ENCODE results near the gene BIRC5. TPM values are rescaled to one million over a fixed set of nuclear protein-coding genes. Genes with fewer than 3 reads are reported as not detected.

BIRC5 gene
- polyA plus RNA-seq, 1 donor (not counting 4 experiments of a cell fraction or from before 2014, with no cell fraction given), result 11.5 TPM

- dilution Hi-C loops (cut with MboI; ENCODE audit: extremely low pct_ligation_motif_present, low sequenced_read_pairs), result no loop called here
- Histone ChIP-seq H3K27me3 (ENCODE audit: control insufficient read depth, extremely low read depth, insufficient read depth, low read length) (no peaks in the 10 kb centered on the region), H4K20me1 (ENCODE audit: control insufficient read depth, extremely low read depth, insufficient read depth, low read length) (no peaks in the 10 kb centered on the region), H3K79me2 (ENCODE audit: control insufficient read depth, insufficient read depth, low read length) (peaks cover 16% of the 10 kb centered on the region), H3K27ac (ENCODE audit: control insufficient read depth, insufficient read depth, low read length) (no peak overlapping the region), H3K4me3 (ENCODE audit: control insufficient read depth in 2 of 3, extremely low read depth in 1 of 3, insufficient read depth in 2 of 3, low read depth in 1 of 3, low read length in 3 of 3) (no peak overlapping the region), H3K4me1 (ENCODE audit: control insufficient read depth, extremely low read depth, insufficient read depth, low read length) (peaks cover 10% of the 10 kb centered on the region), H3K9me1 (ENCODE audit: control insufficient read depth, extremely low read depth, insufficient read depth, low read length) (no peaks in the 10 kb centered on the region), H3K9me3 (ENCODE audit: control insufficient read depth, low read depth, low read length) (no peaks in the 10 kb centered on the region), H3K9ac (ENCODE audit: control insufficient read depth, extremely low read depth, insufficient read depth, low read length) (no peak overlapping the region), H3K36me3 (ENCODE audit: control insufficient read depth in 2 of 2, extremely low read depth in 1 of 2, insufficient read depth in 2 of 2, low read length in 2 of 2) (peaks cover 0 to 28% of the 10 kb centered on the region in 2 experiments), H2AFZ (ENCODE audit: control insufficient read depth, low read length) (no peak overlapping the region), H3K4me2 (ENCODE audit: control insufficient read depth, extremely low read depth, insufficient read depth, low read depth, low read length) (no peak overlapping the region)
- DNase-seq (ENCODE audit: low read depth, low spot score) (no peak), FAIRE-seq (no peak)
- no peak for TF ChIP-seq CTCF (optimal IDR thresholded peaks at IDR 0.05 in 1 of 3, IDR thresholded peaks at IDR 0.05 in 1 of 3, conservative IDR thresholded peaks at IDR 0.05 in 1 of 3; ENCODE audit: extremely low read depth in 1 of 3, insufficient read depth in 2 of 3, low read length in 3 of 3)
- TF ChIP-seq EZH2 (IDR thresholded peaks at IDR 0.05; ENCODE audit: low read length), result no peak
Observed at GRCh38 chr17:78219396-78220150, 5.5 kb downstream of the BIRC5 start.

GRCh38 chr17:78223061-78223460, 9.0 kb downstream of the BIRC5 start:
- dilution Hi-C loops (cut with MboI; ENCODE audit: extremely low pct_ligation_motif_present, low sequenced_read_pairs), result no loop called here

More at GRCh38 chr17:78223061-78223460, 9.0 kb downstream of the BIRC5 start:
- no peaks in the 10 kb centered on the region for H3K4me1 ChIP-seq (ENCODE audit: control insufficient read depth, extremely low read depth, insufficient read depth, low read length)
- no peaks in the 10 kb centered on the region for H3K27me3 ChIP-seq (ENCODE audit: control insufficient read depth, extremely low read depth, insufficient read depth, low read length)
- H4K20me1 ChIP-seq (ENCODE audit: control insufficient read depth, extremely low read depth, insufficient read depth, low read length), result no peaks in the 10 kb centered on the region
- H3K9me1 ChIP-seq (ENCODE audit: control insufficient read depth, extremely low read depth, insufficient read depth, low read length), result no peaks in the 10 kb centered on the region
- no peaks in the 10 kb centered on the region for H3K79me2 ChIP-seq (ENCODE audit: control insufficient read depth, insufficient read depth, low read length)
- no peak overlapping the region for H2AFZ ChIP-seq (ENCODE audit: control insufficient read depth, low read length)
- DNase-seq (ENCODE audit: low read depth, low spot score) (no peak), FAIRE-seq (no peak)
- no peak overlapping the region for H3K4me2 ChIP-seq (ENCODE audit: control insufficient read depth, extremely low read depth, insufficient read depth, low read depth, low read length)
- peaks cover 0 to 23% of the 10 kb centered on the region in 2 experiments for H3K36me3 ChIP-seq (ENCODE audit: control insufficient read depth in 2 of 2, extremely low read depth in 1 of 2, insufficient read depth in 2 of 2, low read length in 2 of 2)
- no peak overlapping the region for H3K4me3 ChIP-seq (ENCODE audit: control insufficient read depth in 2 of 3, extremely low read depth in 1 of 3, insufficient read depth in 2 of 3, low read depth in 1 of 3, low read length in 3 of 3)
- H3K9ac ChIP-seq (ENCODE audit: control insufficient read depth, extremely low read depth, insufficient read depth, low read length), result no peak overlapping the region
- no peak overlapping the region for H3K27ac ChIP-seq (ENCODE audit: control insufficient read depth, insufficient read depth, low read length)
- no peaks in the 10 kb centered on the region for H3K9me3 ChIP-seq (ENCODE audit: control insufficient read depth, low read depth, low read length)
- TF ChIP-seq EZH2 (IDR thresholded peaks at IDR 0.05; ENCODE audit: low read length) (no peak), CTCF (optimal IDR thresholded peaks at IDR 0.05 in 1 of 3, IDR thresholded peaks at IDR 0.05 in 1 of 3, conservative IDR thresholded peaks at IDR 0.05 in 1 of 3; ENCODE audit: extremely low read depth in 1 of 3, insufficient read depth in 2 of 3, low read length in 3 of 3) (no peak)

All from keratinocyte (primary cell).